NOMO-1 treated with DMSO at 0.1 percent for 48 hours (cell line): Measurements from ENCODE around the gene SRL.
A peak's percentile ranks its signal among the peaks of the same experiment; 100 is the strongest.

ENCODE experiments used
- DNase-seq: peaks from one replicate; lab custom pipeline; 2025; ENCODE audit not compliant: unreplicated experiment; lab: John Stamatoyannopoulos, UW

SRL gene

DNA sequence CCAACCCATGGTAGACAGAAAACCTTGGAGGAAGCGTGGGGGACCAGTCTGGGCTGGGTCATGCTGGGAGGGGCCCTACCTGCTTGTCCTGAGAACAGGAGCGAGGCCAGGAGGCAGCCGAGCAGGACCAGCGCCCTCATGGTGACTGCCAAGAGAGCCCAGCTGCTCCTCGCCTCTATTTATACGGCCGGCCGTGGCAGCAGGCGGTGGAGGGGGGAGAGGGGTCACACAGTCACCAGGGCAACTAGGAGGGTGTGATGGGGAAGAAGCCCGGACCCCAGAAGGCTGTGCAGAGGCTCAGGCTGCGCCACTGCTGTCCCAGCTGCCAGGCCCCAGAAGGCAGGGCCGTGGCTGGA, at the start of gene SRL:
Gene SRL (minus strand): TSS at position 153 of the 356 bp plus-strand sequence. CDS start 13 bp downstream, at position 140.
- no peak for DNase-seq

DNA sequence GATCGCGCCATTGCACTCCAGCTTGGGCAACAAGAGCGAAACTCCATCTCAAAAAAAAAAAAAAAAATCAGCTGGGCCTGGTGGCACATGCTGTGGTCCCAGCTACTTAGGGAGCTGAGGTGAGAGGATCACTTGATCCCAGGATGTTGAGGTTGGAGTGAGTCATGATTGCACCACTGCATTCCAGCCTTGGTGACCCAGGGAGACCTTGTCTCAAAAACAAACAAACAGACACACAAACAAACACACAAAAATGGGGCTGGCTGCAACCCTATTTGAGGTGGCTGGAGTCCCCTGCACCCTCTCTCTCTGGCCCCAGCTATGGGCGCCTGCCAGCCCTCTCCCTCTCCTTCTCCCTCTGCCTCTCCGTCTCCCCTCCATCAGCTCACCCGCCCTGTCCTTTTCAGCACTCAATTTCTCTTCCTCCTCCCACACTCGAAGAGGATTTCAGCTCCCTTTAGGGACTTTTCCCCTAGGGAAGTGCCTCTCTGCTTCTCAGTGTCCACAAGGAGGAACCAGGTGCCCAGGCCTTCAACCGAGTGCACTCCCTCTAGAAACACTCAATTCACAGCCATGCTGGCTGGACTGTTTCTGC, 48.5 kb upstream of the SRL start:
- no peak for DNase-seq

DNA sequence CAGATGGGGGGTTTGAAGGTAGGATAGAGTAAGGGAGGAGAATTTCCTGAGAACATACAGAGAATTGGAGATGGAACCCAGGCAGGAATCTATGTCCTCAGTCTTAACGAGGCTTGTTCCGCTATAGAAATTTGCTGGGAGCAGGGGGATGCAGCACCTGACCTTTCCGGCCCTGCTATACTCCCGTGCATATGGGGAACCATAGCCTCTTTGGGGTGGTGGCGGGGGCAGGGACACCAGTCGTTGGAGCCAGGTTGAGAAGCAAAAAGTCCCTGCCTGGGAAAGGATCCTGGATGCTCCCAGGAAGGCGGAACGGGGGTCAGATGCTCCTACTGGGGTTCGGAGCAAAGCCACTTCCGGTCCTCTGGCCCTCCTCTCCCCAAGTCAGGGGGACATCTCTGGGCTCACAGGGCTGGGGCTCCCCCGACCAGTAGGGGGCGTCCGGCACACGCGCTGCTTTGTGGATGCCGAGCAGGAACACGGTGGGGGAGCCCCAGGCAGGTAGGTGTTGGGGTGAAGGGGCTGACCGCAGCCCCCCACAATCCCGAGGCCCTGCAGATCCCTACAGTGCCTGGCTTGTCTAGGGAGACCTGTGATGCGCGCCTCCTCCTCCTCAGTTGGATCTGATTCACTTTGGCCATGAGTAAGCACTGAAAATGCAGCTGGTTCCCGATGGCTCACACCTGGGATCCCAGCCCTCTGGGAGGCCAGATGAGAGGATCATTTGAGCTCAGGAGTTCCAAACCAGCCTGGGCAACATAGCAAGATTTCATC, 46.5 kb upstream of the SRL start:
- peak; percentile 52 for DNase-seq

DNA sequence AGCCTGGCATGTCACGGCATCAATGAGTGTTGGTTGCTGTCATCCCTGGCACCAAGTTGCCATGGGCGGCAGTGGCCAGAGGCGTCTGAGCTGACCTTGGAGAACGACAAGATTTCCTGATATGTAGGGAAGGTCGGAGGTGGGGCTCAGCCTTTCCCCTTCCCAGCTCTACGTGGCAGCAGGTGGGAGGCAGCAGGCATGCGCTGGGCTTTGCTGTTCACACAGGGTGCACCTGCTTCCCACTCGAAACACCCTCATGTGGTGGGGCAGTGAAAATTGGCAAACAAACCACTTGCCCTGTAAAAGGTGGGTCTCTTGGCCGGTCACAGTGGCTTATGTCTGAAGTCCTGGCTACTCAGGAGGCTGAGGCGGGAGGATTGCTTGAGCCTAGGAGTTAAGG, 43.3 kb upstream of the SRL start:
- DNase-seq = no peak

DNA sequence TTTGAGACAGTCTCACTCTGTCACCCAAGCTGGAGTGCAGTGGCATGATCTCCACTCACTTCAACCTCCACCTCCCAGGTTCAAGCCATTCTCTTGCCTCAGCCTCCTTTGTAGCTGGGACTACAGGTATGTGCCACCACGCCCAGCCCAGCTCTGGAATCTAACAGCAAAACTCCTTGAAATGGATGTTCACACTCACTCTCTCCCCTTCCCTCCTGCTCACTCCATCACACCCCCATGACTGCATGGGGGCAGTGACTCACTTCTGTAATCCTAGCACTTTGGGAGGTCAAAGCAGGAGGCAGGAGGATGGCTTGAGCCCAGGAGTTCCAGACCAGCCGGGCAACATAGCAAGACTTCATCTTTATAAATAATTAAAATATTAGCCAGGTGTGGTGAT, 42.1 kb upstream of the SRL start:
- DNase-seq = no peak

DNA sequence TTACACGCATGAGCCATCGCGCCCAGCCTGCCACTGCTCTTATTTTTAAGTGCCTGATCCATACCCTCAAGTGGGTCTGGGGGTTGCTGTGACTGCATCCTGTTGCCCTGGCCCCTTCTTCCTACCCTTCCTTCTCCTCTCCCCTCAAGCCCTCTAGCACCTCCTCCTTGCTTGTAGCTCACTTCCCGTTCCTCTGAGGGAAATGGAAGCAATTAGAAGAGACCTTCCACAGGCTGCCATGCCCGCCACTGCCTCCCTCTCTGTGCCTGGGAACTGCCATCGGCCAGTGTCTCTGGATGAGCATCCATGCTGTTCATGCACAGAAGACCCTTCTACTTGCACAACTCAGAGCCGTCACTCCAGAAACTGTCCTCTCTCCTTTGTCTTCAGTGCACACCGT, 41.6 kb upstream of the SRL start:
- peak; percentile 19 for DNase-seq

DNA sequence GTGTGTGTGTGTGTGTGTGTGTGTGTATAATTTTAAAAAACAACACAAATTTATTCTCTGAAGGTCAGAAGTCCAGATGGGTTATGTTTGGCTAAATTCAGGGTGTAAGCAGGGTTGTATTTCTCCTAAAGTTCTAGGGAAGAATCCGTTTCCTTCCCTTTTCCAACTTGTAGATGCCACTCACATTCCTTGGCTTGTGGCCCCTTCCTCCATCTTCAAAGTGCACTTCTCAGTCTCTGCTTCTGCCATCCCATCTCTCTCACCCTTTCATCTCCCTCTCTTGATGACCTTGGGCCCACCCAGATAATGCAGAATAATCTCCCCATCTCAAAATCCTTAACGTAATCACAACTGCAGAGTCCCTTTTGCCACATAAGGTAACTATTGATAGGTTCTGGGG, 38.7 kb upstream of the SRL start:
- DNase-seq = no peak

DNA sequence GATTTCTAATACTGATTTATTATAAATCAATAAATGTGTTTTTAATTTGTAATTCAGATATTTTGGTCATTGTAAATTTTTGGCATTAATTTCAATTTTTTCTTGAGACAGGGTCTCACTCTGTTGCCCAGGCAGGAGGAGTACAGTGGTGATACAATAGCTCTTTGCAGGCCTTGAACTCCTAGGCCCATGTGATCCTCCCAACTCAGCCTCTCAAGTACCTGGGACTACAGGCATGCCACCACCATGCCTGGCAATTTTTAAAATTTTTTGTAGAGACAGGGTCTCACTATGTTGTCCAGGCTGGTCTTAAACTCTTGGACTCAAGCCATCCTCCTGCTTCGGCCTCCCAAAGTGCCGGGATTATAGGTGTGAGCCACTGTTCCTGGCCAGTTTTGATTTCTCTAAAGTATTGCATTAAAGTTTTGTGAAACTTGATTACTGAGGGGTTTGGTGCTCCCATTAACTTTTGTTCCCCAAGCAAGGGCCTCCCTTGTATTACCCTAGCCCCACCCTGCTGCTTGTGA, 36.2 kb upstream of the SRL start:
- no peak for DNase-seq

DNA sequence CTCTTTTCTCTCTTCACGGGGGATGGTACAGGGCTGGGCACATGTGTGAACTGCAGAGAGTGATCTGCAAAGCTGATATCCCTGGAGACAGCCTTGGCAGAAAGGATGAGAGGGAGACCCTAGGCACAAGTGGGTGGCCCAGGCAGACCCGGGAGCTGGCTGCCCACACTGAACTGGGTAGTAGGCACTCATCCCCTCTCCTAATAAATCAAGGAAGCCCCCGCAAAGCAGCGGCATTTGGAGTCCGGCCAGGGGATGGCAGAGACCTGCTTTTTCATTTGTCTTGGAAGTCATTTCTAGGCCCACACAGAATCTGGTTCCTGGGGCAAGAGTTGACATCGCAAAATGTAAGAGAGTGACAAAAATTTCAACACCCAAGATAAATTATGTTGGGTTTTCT, 34.0 kb upstream of the SRL start:
- no peak for DNase-seq

DNA sequence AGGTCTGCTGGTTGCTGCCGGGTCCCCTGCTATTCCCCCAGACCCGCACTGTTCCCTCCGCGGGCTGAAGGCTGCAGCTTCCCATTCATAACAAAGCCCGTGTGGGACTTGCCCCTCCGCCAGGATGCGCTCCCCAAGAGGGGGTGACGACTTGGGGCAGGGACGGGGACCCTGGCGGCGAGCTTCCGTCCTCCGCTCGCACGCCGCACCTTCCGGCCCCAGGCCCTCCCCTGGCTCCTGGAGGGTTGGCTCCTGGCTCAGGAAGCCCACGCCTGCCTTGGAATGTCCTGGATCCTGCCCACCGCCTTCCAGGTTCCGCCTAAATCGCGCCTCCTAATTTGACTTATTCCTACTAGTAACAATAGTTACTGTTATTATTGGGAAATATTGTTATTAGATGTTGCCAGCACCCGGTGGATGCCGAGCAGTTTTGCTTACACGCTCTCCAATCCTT, 32.0 kb upstream of the SRL start:
- DNase-seq = peak; percentile 49

DNA sequence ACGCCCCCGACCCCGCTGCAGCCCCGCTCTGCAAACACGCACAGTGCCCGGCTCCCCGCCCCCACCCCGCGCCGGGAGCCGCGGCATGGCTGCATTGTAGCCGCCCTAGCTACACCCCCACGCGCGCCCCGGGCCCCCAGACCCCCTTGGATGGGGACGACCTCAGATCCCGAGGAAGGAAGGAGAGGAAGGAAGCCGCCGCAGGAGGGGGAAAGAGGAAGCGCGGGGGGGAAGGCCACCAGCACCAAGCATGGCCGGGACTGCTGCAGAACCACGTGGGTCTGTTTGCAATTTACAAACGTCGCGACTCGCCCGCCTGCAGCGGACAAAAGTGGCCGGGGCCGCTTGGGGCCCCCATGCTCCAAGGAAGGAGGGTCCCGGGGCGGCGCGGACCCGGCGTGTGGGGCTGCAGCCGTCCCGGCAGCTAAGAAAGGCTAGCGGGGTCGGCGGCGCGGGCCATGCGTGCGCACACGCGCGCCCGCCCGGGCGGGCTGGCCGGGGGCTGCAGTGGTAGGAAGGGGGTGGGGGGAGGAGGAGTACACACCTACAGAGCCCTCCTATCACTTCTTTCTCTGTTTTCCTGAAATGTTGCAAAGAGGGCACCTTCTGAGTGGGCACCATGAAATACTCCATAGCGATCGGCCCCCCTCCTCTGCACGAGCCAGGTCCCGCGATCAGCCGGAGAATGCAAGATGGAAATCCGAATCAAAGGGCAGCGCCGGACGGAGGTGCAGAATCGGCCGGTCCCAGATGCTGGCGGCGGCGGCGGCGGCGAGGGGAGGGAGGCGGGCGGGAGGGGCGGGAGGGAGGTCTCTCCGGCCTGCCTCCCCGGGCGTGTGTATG, 30.5 kb upstream of the SRL start:
- DNase-seq = peak; percentile 62

DNA sequence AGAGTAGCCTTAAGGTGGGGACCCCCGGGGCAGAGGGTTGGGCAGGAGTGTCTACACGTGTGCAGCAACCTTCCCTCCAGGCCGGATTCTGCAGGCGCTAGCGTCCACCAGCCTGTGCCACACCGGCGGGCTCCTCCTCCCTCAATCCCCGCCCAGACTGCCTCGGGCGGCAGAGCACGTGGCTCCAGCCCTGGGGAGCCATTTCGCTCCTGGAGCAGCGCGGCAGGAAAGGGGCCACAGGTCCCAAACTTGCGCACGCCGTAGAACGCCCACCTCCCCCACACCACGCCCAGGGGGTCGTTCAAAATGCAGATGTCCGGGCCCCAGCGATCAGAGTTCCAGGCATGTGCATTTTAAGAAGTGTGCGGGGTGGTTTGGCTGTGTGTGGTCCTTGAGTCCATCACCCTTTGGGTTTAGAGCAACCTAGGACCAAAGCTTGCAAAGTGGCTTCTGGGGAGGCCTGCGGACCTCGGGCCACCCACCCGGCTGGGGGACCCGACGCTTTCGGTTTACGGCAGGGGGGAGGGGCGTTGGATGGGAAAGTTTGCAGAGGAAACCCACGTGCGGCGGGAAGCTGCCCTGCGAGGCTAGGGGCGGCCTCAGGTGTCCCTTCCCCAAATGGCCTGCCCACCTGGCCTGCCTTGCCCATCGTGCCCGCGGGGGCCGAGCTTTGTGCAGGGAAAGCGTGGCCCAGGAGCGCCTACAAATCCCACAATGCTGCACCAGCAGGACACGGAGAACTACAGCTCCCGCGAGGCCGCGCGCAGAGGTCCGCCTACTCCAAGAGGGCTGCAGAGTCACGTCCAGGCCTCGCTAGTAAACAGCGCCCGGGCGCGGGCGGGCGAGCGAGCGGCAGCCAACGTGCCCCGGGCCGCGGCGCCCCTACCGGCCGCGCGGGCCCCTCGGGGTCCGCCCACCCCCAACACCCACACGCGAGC, 29.6 kb upstream of the SRL start:
- peak; percentile 93 for DNase-seq

DNA sequence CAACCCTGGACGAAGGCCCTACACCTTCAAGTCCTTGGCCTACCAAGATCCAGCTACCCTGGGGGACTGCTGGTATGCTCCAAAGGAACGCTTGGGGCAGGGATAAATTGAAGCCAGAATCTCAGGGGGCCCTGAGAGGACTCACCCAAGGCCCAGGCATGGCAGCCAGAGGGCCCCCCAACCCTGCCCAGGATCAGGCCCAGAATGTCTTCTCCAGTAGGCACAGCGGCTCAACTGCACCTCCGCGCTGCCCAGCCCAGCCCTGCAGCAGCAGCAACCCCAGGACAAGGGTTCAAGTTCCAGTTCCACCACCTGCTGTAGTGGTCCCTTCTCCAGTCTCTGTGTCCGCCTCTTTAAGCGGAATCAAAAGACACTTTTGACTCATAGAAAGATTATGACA, 28.7 kb upstream of the SRL start:
- DNase-seq = no peak

DNA sequence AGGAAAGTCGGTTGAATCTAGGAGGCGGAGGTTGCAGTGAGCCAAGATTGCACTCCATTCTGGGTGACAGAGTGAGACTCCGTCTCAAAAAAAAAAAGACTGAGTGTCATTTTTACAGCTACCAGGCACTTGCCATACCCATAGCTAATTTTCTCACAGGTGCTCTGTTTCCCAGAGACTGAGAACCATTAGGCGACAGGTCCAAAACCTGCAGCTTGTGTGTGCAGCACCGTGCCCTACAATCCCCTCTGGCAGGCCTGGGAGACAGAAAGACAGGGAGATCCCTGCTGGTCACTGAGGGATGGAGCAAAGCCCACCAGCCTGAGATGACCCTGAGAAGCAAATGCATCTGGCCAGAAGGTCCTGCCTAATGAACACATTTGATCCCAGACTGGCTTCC, 28.2 kb upstream of the SRL start:
- no peak for DNase-seq

DNA sequence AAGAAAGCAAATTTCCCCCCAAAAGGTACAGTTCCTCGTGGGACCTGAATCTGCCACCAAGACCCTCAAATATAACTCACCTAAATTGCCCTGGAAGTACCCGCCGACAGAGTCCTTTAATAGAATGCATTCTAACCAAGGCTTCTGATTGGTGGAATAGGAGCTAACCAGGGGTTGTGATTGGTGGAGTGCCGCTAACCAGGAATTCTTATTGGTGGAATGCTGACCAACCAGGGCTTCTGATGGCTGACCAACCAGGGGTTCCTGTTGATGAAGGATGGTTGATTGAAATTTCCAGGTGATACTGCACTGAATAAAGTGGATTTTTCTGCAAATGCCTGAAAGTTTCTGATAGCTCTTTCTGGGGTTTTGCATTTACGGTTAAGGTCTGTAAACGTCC, 24.5 kb upstream of the SRL start:
- no peak for DNase-seq

DNA sequence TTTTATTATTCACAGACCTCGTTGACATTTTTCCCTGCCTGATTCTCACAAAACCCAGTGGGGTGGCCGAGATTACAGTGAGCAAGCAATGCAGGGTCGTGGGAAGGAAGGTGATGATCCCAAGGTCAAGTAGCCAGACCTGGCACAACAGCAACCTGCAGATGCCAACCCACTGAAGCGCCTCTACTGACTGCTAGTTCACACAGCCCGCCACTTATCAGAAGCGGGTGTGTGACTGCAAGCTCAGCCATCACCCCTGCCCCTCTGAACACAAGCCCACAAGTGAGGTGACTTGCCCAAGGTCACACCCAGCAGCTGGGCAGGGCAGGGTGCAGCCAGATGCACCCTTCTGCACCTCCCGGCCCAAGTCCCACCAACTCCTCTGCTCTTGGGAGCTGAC, 23.8 kb upstream of the SRL start:
- DNase-seq = no peak

DNA sequence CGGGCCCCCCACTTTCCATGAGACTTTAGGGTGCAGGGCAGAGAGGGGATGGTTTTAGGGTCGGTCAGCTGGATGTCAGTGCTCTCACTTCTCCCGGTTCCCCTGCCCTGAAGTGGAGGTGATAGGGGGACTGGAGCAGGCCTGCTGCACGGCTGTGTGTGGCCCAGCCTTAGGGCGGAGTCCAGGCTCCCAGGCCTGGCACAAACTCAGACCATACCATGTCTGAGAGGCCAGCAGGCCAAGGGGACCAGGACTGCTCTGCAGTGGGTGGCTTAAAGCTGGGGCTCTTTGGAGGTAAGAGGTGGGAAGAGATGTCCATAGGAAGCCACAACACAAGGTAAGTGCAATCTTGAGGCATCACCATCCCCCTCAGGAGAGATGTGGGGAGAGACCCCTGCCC, 22.7 kb upstream of the SRL start:
- DNase-seq = no peak

DNA sequence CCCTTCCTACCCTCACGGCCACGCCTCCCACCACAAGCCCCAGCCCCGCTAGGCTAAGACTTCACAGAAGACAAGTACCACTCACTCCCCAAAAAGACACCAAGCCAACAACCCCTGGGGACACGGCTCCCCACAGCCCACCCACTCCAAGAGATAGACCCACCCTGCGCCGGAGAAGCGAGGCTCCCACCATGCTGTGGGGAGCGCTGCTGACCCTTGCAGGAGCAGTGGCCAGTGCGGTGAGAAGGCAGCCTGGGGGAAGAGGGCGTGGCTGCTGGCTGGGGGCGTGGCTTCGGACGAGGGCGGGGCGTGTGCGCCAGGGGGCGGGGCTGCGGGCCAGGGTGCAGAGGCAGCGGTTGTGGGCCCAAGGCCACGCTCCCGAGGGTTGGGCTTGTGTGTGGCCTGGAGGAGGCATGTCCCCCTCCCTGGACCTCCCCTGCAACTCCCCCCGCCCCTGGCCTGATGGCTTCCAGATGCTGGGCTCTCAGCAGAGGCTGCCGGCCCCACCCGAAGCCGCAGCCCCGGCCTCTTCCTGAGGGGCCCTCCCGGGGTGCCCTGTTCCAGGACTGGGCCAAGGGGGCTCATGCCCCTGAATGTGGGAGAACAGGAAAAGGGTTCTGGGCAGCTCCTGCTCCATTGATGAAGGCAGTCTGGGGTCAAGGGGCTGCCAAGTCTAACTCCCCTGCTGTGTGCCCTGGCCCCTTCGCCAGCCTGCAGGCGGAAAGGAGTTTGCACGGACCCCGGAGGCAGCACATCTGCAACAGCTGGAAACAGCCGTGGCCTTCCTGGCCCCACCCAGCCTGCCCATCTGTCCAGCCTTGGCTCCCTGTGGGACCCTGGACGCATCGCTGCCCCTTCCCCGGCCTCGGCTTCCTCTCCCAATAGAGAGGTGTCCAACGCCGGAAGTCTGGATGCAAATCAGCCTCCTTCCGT, 21.9 kb upstream of the SRL start:
- DNase-seq = no peak

DNA sequence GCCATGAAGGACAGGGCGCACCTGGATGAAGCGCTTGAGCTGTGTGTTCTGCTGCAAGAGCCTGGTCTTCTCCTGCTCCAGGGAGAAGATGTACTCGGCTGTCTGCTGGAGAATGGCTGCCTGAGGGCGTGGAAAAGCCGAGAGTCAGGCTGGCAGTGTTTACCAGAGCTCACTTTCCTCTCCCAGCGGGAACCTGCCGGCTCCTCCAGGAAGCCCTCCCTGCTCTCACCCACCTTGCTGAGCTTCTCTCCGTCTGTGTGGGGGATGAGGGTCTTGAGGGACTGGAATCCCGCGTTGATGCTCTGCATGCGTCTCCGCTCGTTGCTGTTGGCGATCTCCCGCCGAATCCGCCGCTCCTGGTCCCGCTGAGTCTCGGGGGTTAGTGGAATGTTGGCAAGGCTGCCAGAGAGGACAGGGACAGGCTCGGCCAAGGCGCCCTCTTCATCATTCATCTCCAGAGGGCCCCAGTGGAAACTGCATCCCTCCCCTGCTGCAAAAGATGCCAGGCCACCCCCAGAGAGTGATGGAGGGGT, 20.5 kb upstream of the SRL start:
- no peak for DNase-seq
